CD4-positive, alpha-beta T cell treated with Interleukin-10 for 1 hour (primary cell): Measurements from ENCODE around the gene ADPRS.

Experiments used
- DNase-seq: peaks from one replicate; pipeline ENCODE4 v3.0.0-alpha.2; 2020

The ADPRS gene

GRCh38 chr1:36112823-36113222 lies 24.1 kb downstream of the ADPRS start:
- no peak for DNase-seq

- no peak for DNase-seq
Observed at GRCh38 chr1:36114371-36114770, 25.7 kb downstream of the ADPRS start.

- DNase-seq, result no peak
Observed at GRCh38 chr1:36115200-36115669, 26.5 kb downstream of the ADPRS start.

GRCh38 chr1:36115931-36116330 lies 27.2 kb downstream of the ADPRS start:
- no peak for DNase-seq

- DNase-seq, result no peak
Observed at GRCh38 chr1:36116901-36117300, 28.2 kb downstream of the ADPRS start.

- DNase-seq, result no peak
Observed at GRCh38 chr1:36118447-36119204, 29.9 kb downstream of the ADPRS start.

- DNase-seq, result no peak
Observed at GRCh38 chr1:36119456-36119855, 30.8 kb downstream of the ADPRS start.

GRCh38 chr1:36122062-36123030 lies 33.7 kb downstream of the ADPRS start:
- DNase-seq, result no peak

- peak; percentile 35 for DNase-seq
Observed at GRCh38 chr1:36123356-36123755, 34.7 kb downstream of the ADPRS start.

- no peak for DNase-seq
Observed at GRCh38 chr1:36124404-36125128, 35.9 kb downstream of the ADPRS start.

GRCh38 chr1:36125129-36125991 lies 36.7 kb downstream of the ADPRS start, which contains the start of gene COL8A2:
TSS of gene COL8A2 (minus strand) at chr1:36125222. CDS start at chr1:36100242, 24,980 bp downstream.
- DNase-seq, result no peak

GRCh38 chr1:36126005-36126716 lies 37.5 kb downstream of the ADPRS start:
- DNase-seq, result no peak

GRCh38 chr1:36126797-36127500 lies 38.3 kb downstream of the ADPRS start:
- DNase-seq, result no peak

- DNase-seq, result no peak
Observed at GRCh38 chr1:36128126-36128904, 39.6 kb downstream of the ADPRS start.

- DNase-seq, result no peak
Observed at GRCh38 chr1:36128905-36129206, 40.2 kb downstream of the ADPRS start.

GRCh38 chr1:36132029-36132428 lies 43.3 kb downstream of the ADPRS start:
- no peak for DNase-seq

- DNase-seq, result no peak
Observed at GRCh38 chr1:36133484-36133883, 44.8 kb downstream of the ADPRS start.

GRCh38 chr1:36134031-36134430 lies 45.3 kb downstream of the ADPRS start:
- no peak for DNase-seq

GRCh38 chr1:36134505-36135329 lies 46.0 kb downstream of the ADPRS start:
- peak; percentile 40 for DNase-seq
